GM23338 (cell line): Measurements from ENCODE around the gene FAM50A.
A peak's percentile ranks its signal among the peaks of the same experiment; 100 is the strongest.

Source experiments
- CREB1 ChIP-seq: fragments of 250-450 bp; sonication (Bioruptor Pico); IDR thresholded peaks from 2 replicates; pipeline ENCODE4 v1.5.0; 2020; ENCODE audit warnings: low read depth, mild to moderate bottlenecking, moderate library complexity
- EZH2 ChIP-seq: fragments of 200-600 bp; sonication (generic); IDR thresholded peaks from one replicate; pipeline ENCODE4 v1.8.0; 2017; ENCODE audit warnings: antibody characterized with exemption, mild to moderate bottlenecking, low read depth; ENCODE audit not compliant: unreplicated experiment
- EZH2phosphoT487 ChIP-seq: fragments of 200-600 bp; sonication (generic); IDR thresholded peaks from one replicate; pipeline ENCODE4 v1.8.1; 2018; ENCODE audit warnings: antibody characterized with exemption; ENCODE audit not compliant: unreplicated experiment
- JUNB ChIP-seq: IDR thresholded peaks from one replicate; pipeline ENCODE4 v1.6.1; 2016; ENCODE audit warnings: antibody characterized with exemption; ENCODE audit not compliant: unreplicated experiment
- POLR2AphosphoS5 ChIP-seq: IDR thresholded peaks from 2 replicates; pipeline ENCODE4 v1.6.1; 2016; ENCODE audit warnings: antibody characterized with exemption, low read depth
- STAT1 ChIP-seq: IDR thresholded peaks from one replicate; pipeline ENCODE4 v1.6.1; 2016; ENCODE audit warnings: antibody characterized with exemption; ENCODE audit not compliant: unreplicated experiment
- ZNF114 ChIP-seq: fragments of 250-450 bp; sonication (Bioruptor Pico); IDR thresholded peaks from 2 replicates; pipeline ENCODE4 v1.5.0; 2020; ENCODE audit warnings: mild to moderate bottlenecking, moderate library complexity
- TF ChIP-seq, protein P1 (sequence below), 2 experiments: fragments of 200-600 bp in 1 of 2; sonication (generic) in 1 of 2; conservative IDR thresholded peaks; 2 replicates each; pipeline versions ENCODE4 v1.5.1 to v1.6.1; 2016 to 2017; ENCODE audit warnings: antibody characterized with exemption in 2 of 2, low read depth in 2 of 2, mild to moderate bottlenecking in 2 of 2, moderate library complexity in 1 of 2
- TF ChIP-seq, protein P2 (sequence below): IDR thresholded peaks from 2 replicates; pipeline ENCODE4 v1.6.1; 2016; ENCODE audit warnings: antibody characterized with exemption
- TF ChIP-seq, protein P3 (sequence below): IDR thresholded peaks from one replicate; pipeline ENCODE4 v1.6.1; 2018; ENCODE audit warnings: antibody characterized with exemption; ENCODE audit not compliant: unreplicated experiment

DNA sequence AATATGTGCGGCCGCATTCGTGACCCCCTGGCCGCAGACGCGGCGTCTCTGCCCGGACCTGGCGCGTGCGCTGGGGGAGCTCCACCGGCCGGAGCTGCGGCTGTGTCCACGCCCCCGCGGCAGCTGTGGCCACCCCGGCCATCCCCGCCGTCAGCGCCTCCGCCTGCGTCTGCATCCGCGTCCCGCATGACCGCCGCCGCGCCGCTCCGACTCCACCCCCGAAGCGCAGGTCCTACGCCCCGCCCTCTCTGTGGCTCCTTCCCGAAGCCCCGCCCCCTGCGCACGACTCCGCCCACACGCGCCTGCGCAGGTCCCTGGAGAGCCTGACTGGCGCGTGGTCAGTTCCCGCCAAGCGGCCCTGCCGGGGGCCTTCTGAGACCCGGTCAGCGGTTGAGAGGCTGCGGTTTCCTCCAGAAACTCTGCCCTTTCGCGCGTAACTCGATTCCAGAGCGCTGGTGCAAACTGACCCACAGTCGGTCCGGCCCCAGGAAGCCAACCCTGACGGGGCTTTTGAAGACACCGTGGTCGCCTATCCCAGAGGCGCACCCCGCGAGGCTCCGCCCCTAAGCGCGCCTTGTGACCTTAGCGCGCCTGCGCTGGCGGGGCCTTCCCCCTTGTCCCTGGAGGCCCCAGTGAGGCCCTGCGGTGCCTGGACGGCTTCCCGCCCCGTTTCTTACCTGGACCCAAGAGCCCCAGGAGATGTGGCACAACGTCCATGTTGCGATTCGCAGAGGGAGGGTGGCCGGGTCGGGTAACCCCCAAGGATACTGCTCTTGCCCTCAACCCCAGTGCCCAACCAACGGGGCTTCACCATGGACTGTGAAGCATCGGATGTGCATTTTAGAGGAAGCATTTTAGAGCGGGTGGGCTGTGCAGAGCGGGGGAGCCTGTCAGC, 35.0 kb downstream of the FAM50A start, which contains the start of gene LAGE3:
- no peak for TF ChIP-seq EZH2
- TF ChIP-seq, protein P1, sequence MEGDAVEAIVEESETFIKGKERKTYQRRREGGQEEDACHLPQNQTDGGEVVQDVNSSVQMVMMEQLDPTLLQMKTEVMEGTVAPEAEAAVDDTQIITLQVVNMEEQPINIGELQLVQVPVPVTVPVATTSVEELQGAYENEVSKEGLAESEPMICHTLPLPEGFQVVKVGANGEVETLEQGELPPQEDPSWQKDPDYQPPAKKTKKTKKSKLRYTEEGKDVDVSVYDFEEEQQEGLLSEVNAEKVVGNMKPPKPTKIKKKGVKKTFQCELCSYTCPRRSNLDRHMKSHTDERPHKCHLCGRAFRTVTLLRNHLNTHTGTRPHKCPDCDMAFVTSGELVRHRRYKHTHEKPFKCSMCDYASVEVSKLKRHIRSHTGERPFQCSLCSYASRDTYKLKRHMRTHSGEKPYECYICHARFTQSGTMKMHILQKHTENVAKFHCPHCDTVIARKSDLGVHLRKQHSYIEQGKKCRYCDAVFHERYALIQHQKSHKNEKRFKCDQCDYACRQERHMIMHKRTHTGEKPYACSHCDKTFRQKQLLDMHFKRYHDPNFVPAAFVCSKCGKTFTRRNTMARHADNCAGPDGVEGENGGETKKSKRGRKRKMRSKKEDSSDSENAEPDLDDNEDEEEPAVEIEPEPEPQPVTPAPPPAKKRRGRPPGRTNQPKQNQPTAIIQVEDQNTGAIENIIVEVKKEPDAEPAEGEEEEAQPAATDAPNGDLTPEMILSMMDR (conservative IDR thresholded peaks at IDR 0.05; ENCODE audit: low read depth in 2 of 2): no peak
- TF ChIP-seq EZH2phosphoT487: no peak
- no peak for TF ChIP-seq CREB1 (CRISPR knock-in tag)
- no peak for TF ChIP-seq JUNB
- TF ChIP-seq, protein P2, sequence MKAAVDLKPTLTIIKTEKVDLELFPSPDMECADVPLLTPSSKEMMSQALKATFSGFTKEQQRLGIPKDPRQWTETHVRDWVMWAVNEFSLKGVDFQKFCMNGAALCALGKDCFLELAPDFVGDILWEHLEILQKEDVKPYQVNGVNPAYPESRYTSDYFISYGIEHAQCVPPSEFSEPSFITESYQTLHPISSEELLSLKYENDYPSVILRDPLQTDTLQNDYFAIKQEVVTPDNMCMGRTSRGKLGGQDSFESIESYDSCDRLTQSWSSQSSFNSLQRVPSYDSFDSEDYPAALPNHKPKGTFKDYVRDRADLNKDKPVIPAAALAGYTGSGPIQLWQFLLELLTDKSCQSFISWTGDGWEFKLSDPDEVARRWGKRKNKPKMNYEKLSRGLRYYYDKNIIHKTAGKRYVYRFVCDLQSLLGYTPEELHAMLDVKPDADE: no peak
- peak; percentile 31; the same call in 1 of the 2 replicates for TF ChIP-seq POLR2AphosphoS5
- TF ChIP-seq, protein P3, sequence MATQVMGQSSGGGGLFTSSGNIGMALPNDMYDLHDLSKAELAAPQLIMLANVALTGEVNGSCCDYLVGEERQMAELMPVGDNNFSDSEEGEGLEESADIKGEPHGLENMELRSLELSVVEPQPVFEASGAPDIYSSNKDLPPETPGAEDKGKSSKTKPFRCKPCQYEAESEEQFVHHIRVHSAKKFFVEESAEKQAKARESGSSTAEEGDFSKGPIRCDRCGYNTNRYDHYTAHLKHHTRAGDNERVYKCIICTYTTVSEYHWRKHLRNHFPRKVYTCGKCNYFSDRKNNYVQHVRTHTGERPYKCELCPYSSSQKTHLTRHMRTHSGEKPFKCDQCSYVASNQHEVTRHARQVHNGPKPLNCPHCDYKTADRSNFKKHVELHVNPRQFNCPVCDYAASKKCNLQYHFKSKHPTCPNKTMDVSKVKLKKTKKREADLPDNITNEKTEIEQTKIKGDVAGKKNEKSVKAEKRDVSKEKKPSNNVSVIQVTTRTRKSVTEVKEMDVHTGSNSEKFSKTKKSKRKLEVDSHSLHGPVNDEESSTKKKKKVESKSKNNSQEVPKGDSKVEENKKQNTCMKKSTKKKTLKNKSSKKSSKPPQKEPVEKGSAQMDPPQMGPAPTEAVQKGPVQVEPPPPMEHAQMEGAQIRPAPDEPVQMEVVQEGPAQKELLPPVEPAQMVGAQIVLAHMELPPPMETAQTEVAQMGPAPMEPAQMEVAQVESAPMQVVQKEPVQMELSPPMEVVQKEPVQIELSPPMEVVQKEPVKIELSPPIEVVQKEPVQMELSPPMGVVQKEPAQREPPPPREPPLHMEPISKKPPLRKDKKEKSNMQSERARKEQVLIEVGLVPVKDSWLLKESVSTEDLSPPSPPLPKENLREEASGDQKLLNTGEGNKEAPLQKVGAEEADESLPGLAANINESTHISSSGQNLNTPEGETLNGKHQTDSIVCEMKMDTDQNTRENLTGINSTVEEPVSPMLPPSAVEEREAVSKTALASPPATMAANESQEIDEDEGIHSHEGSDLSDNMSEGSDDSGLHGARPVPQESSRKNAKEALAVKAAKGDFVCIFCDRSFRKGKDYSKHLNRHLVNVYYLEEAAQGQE: no peak
- TF ChIP-seq STAT1: no peak
- TF ChIP-seq ZNF114: no peak
